Measurements from ENCODE around the gene ERBB4.

DNA sequence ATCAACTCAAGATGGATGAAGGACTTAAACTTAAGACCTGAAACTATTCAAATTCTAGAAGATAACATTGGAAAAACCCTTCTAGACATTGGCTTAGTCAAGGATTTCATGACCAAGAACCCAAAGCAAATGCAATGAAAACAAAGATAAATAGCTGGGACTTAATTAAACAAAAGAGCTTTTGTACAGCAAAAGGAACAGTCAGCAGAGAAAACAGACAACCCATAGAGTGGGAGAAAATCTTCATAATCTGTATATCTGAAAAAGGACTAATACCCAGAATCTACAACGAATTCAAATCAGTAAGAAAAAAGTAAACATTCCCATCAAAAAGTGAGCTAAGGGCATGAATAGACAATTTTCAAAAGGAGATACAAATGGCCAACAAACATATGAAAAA is 171.2 kb downstream of the ERBB4 start:
- TF ChIP-seq CTCF (IDR thresholded peaks at IDR 0.05) (no peak), POLR2A (IDR thresholded peaks at IDR 0.05) (no peak)
